ENCODE measurements around the gene KRTAP2-1.
"Not testable (repeated sequence)": the region's sequence is repeated elsewhere in the genome, so short reads cannot be mapped to it uniquely, and the experiment has no call there.

KRTAP2-1 gene

GRCh38 chr17:41046735-41047465 is at the start of gene KRTAP2-1:
Gene KRTAP2-1, minus strand, starts transcription at chr17:41047316. Its CDS starts 49 bp downstream, at chr17:41047267.
- not testable (repeated sequence) for DNase-seq

- no peak for DNase-seq
Measured at GRCh38 chr17:41096055-41096454, 48.9 kb upstream of the KRTAP2-1 start.

GRCh38 chr17:41088760-41089352 is 41.7 kb upstream of the KRTAP2-1 start:
- DNase-seq: not testable (repeated sequence)

GRCh38 chr17:41084100-41084856 is 37.2 kb upstream of the KRTAP2-1 start, which contains the start of gene KRTAP4-7:
Gene KRTAP4-7, plus strand, starts transcription at chr17:41084150. Its CDS starts 57 bp downstream, at chr17:41084207.
- not testable (repeated sequence) for DNase-seq

GRCh38 chr17:41083427-41083826 is 36.3 kb upstream of the KRTAP2-1 start:
- DNase-seq: not testable (repeated sequence)

GRCh38 chr17:41082626-41083025 is 35.5 kb upstream of the KRTAP2-1 start:
- no peak for DNase-seq

- DNase-seq: no peak
Measured at GRCh38 chr17:41076788-41077187, 29.7 kb upstream of the KRTAP2-1 start.

GRCh38 chr17:41073676-41074075 is 26.6 kb upstream of the KRTAP2-1 start:
- DNase-seq: no peak

- DNase-seq: no peak
Measured at GRCh38 chr17:41071606-41072360, 24.7 kb upstream of the KRTAP2-1 start.

- DNase-seq: no peak
Measured at GRCh38 chr17:41069031-41069430, 21.9 kb upstream of the KRTAP2-1 start.

- DNase-seq: no peak
Measured at GRCh38 chr17:41067281-41067680, 20.2 kb upstream of the KRTAP2-1 start.

GRCh38 chr17:41065829-41066624 is 18.9 kb upstream of the KRTAP2-1 start, which contains the start of gene KRTAP2-4:
Gene KRTAP2-4, minus strand, starts transcription at chr17:41065879. Its CDS starts 34 bp downstream, at chr17:41065845.
- DNase-seq: no peak

GRCh38 chr17:41065016-41065689 is 18.0 kb upstream of the KRTAP2-1 start:
- not testable (repeated sequence) for DNase-seq

- no peak for DNase-seq
Measured at GRCh38 chr17:41064301-41064700, 17.2 kb upstream of the KRTAP2-1 start.

GRCh38 chr17:41063449-41063848 is 16.3 kb upstream of the KRTAP2-1 start:
- no peak for DNase-seq

- no peak for DNase-seq
Measured at GRCh38 chr17:41061964-41062363, 14.8 kb upstream of the KRTAP2-1 start.

- no peak for DNase-seq
Measured at GRCh38 chr17:41060052-41060604, 13.0 kb upstream of the KRTAP2-1 start, which contains the start of gene KRTAP2-3. Gene KRTAP2-3, minus strand, starts transcription at chr17:41060114. Its CDS starts 64 bp downstream, at chr17:41060050.

- DNase-seq: not testable (repeated sequence)
Measured at GRCh38 chr17:41059276-41060051, 12.3 kb upstream of the KRTAP2-1 start.

- no peak for DNase-seq
Measured at GRCh38 chr17:41058741-41059140, 11.6 kb upstream of the KRTAP2-1 start.

GRCh38 chr17:41057547-41057946 is 10.4 kb upstream of the KRTAP2-1 start:
- no peak for DNase-seq

All from CD4-positive, alpha-beta T cell treated with Interleukin-4 for 4 hours (primary cell).